Panc1 (cell line): ENCODE results near the gene L3MBTL2. TPM values are rescaled to one million over a fixed set of nuclear protein-coding genes. Genes with fewer than 3 reads are reported as not detected.
A peak's percentile ranks its signal among the peaks of the same experiment; 100 is the strongest.

Source experiments
- ATAC-seq: fragments of 200-7000 bp; cut with Tn5 transposase; 2 replicates; pipeline ENCODE4 v1.9.1; 2020; ENCODE audit warnings: mild to moderate bottlenecking, moderate library complexity
- BruUV-seq: library from RNA; stranded (reverse); fragments of 400-500 nt; replicated peaks from 2 replicates; lab custom pipeline; 2021; lab: Mats Ljungman, UMichigan
- CTCF ChIA-PET: fragments of 300-600 bp; sonication (Branson Sonifier 250); formaldehyde crosslinking; loops from one replicate; lab custom pipeline; 2022; ENCODE audit warnings: antibody characterized with exemption; lab: Charles Lee
- POLR2A ChIA-PET: fragments of 300-600 bp; sonication (Branson Sonifier 250); formaldehyde crosslinking; loops from one replicate; lab custom pipeline; 2022; ENCODE audit warnings: antibody characterized with exemption; lab: Charles Lee
- DNase-seq: peaks from one replicate; pipeline ENCODE4 v3.0.0-alpha.2; 2010; ENCODE audit warnings: low read depth, low spot score
- H3K27ac ChIP-seq: 2 replicates; pipeline ENCODE4 v1.5.1; 2011; ENCODE audit warnings: mild to moderate bottlenecking, low read length, inconsistent platforms
- H3K27me3 ChIP-seq: fragments of 200-500 bp; sonication (Bioruptor generic); 2 replicates; pipeline ENCODE4 v1.6.0; 2014; ENCODE audit warnings: low read length, inconsistent platforms; ENCODE audit not compliant: control insufficient read depth, insufficient read depth
- H3K36me3 ChIP-seq: fragments of 200-500 bp; sonication (Bioruptor generic); 2 replicates; pipeline ENCODE4 v1.5.1; 2014; ENCODE audit warnings: inconsistent platforms, mild to moderate bottlenecking, low read length, moderate library complexity; ENCODE audit not compliant: control insufficient read depth, insufficient read depth
- H3K4me1 ChIP-seq: 2 replicates; pipeline ENCODE4 v1.5.1; 2011; ENCODE audit warnings: inconsistent platforms, mild to moderate bottlenecking, low read length, moderate library complexity; ENCODE audit not compliant: control insufficient read depth, insufficient read depth
- H3K4me3 ChIP-seq, 2 experiments: 2 replicates each; pipeline ENCODE4 v1.5.1; 2011 to 2012; ENCODE audit warnings: low read depth in 2 of 2, low read length in 2 of 2, mild to moderate bottlenecking in 2 of 2, inconsistent platforms in 1 of 2, moderate library complexity in 1 of 2
- H3K9me3 ChIP-seq: fragments of 200-500 bp; sonication (Bioruptor generic); 2 replicates; pipeline ENCODE4 v1.5.1; 2014; ENCODE audit warnings: low read depth, mild to moderate bottlenecking, inconsistent platforms, low read length, moderate library complexity; ENCODE audit not compliant: control insufficient read depth, insufficient read depth
- POLR2AphosphoS5 ChIP-seq: IDR thresholded peaks from 2 replicates; pipeline ENCODE4 v1.6.1; 2012; ENCODE audit warnings: mild to moderate bottlenecking, low read depth, low read length, moderate library complexity
- REST ChIP-seq, 2 experiments: IDR thresholded peaks; 2 replicates each; pipeline ENCODE4 v1.6.1; 2011 to 2012; ENCODE audit warnings: low read depth in 2 of 2, control low read depth in 1 of 2, low read length in 1 of 2, mild to moderate bottlenecking in 1 of 2, moderate library complexity in 1 of 2; ENCODE audit not compliant: insufficient read depth in 1 of 2
- SIN3A ChIP-seq: IDR thresholded peaks from 2 replicates; pipeline ENCODE4 v1.6.1; 2012; ENCODE audit warnings: low read depth, mild to moderate bottlenecking, low read length, moderate library complexity, borderline replicate concordance; ENCODE audit not compliant: insufficient read depth
- TCF7L2 ChIP-seq: IDR thresholded peaks from 2 replicates; pipeline ENCODE4 v1.6.1; 2011; ENCODE audit warnings: mild to moderate bottlenecking, low read depth, low read length, inconsistent platforms
- in situ Hi-C: cut with HindIII; loops from 2 replicates; pipeline ENCODE4 v1.10.0; 2016; ENCODE audit warnings: low sequenced_read_pairs, low pct_unique_long_range_greater_than_20kb
- intact Hi-C: fragments of 100-400 bp; cut with micrococcal nuclease; formaldehyde crosslinking; loops from one replicate; pipeline ENCODE4 v1.10.0; 2022; ENCODE audit not compliant: unreplicated experiment
- total RNA-seq: library from RNA; stranded (reverse); gene quantifications from one replicate; pipeline ENCODE4 v1.2.1, GENCODE V29; 2021; ENCODE audit not compliant: unreplicated experiment
- TF ChIP-seq, protein P1 (sequence below): fragments of 450-650 bp; IDR thresholded peaks from 2 replicates; pipeline ENCODE4 v1.5.1; 2017; ENCODE audit warnings: mild to moderate bottlenecking

Gene L3MBTL2
- total RNA-seq, 1 experiment from 2014 or later, result 26.6 TPM

GRCh38 chr22:41217553-41218157, 12.5 kb downstream of the L3MBTL2 start:
- DNase-seq, result no peak

GRCh38 chr22:41222846-41223507, 17.9 kb downstream of the L3MBTL2 start:
- TF ChIP-seq REST (IDR thresholded peaks at IDR 0.05; ENCODE audit: insufficient read depth in 1 of 2, low read depth in 2 of 2, low read length in 1 of 2) (no peak), SIN3A (no peak), POLR2AphosphoS5 (no peak), TCF7L2 (no peak)
- TF ChIP-seq, protein P1, sequence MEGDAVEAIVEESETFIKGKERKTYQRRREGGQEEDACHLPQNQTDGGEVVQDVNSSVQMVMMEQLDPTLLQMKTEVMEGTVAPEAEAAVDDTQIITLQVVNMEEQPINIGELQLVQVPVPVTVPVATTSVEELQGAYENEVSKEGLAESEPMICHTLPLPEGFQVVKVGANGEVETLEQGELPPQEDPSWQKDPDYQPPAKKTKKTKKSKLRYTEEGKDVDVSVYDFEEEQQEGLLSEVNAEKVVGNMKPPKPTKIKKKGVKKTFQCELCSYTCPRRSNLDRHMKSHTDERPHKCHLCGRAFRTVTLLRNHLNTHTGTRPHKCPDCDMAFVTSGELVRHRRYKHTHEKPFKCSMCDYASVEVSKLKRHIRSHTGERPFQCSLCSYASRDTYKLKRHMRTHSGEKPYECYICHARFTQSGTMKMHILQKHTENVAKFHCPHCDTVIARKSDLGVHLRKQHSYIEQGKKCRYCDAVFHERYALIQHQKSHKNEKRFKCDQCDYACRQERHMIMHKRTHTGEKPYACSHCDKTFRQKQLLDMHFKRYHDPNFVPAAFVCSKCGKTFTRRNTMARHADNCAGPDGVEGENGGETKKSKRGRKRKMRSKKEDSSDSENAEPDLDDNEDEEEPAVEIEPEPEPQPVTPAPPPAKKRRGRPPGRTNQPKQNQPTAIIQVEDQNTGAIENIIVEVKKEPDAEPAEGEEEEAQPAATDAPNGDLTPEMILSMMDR, result no peak
- Histone ChIP-seq H3K27me3 (no peaks in the 10 kb centered on the region), H3K4me1 (no peaks in the 10 kb centered on the region), H3K36me3 (no peaks in the 10 kb centered on the region), H3K4me3 (no peak overlapping the region), H3K9me3 (no peaks in the 10 kb centered on the region), H3K27ac (no peak overlapping the region)
- in situ Hi-C loops (no loop called here), intact Hi-C loops (no loop called here)
- DNase-seq (no peak), ATAC-seq (0 out of 2 replicates have a peak, but pooled peaks have one; percentile 38)
- BruUV-seq, result no TSS peak
- CTCF ChIA-PET, result no interaction called here
- POLR2A ChIA-PET, result no interaction called here

More at GRCh38 chr22:41217553-41218157, 12.5 kb downstream of the L3MBTL2 start:
- no peak overlapping the region for H3K4me3 ChIP-seq
- H3K4me1 ChIP-seq, result no peaks in the 10 kb centered on the region
- no peak overlapping the region for H3K27ac ChIP-seq
- ChIA-PET POLR2A (no interaction called here), CTCF (no interaction called here)
- no peaks in the 10 kb centered on the region for H3K27me3 ChIP-seq
- in situ Hi-C loops (no loop called here), intact Hi-C loops (no loop called here)
- no peaks in the 10 kb centered on the region for H3K9me3 ChIP-seq
- TF ChIP-seq TCF7L2 (no peak), POLR2AphosphoS5 (no peak), SIN3A (no peak), REST (IDR thresholded peaks at IDR 0.05; ENCODE audit: insufficient read depth in 1 of 2, low read depth in 2 of 2, low read length in 1 of 2) (no peak)
- TF ChIP-seq, protein P1, result no peak
- no TSS peak for BruUV-seq
- no peaks in the 10 kb centered on the region for H3K36me3 ChIP-seq
- no peak for ATAC-seq
